Right lobe of liver (tissue), 6 donors: ENCODE data around the gene CHN1. TPM values are rescaled to one million over a fixed set of nuclear protein-coding genes. Genes with fewer than 3 reads are reported as not detected.

Experiments
- ATAC-seq, 4 donors: fragments of 200-7000 bp; cut with Tn5 transposase; one replicate each; pipeline ENCODE4 v1.9.1; 2020; ENCODE audit warnings: mild to moderate bottlenecking in 4 of 4, moderate library complexity in 4 of 4
- DNase-seq, 3 donors: peaks; one replicate each; pipeline ENCODE4 v3.0.0-alpha.2; 2020
- H3K27ac ChIP-seq, 3 donors: fragments of 200-600 bp; one replicate each; pipeline ENCODE4 v1.8.0; 2022
- H3K27me3 ChIP-seq, 2 donors: fragments of 200-600 bp; one replicate each; pipeline ENCODE4 v1.8.0; 2022
- H3K36me3 ChIP-seq, 4 donors: fragments of 200-600 bp; sonication (generic) in 1 of 4; one replicate each; pipeline versions ENCODE4 v1.5.1 to v1.8.0; 2017 to 2022; ENCODE audit warnings: control low read depth in 1 of 4
- H3K4me1 ChIP-seq, 4 donors: fragments of 200-600 bp; sonication (generic) in 1 of 4; one replicate each; pipeline versions ENCODE4 v1.5.1 to v1.8.0; 2017 to 2022; ENCODE audit warnings: control low read depth in 1 of 4
- H3K4me3 ChIP-seq, 3 donors: fragments of 200-600 bp; one replicate each; pipeline ENCODE4 v1.8.0; 2022
- H3K9me3 ChIP-seq, 4 donors: fragments of 200-600 bp; sonication (generic) in 1 of 4; one replicate each; pipeline versions ENCODE4 v1.5.1 to v1.8.0; 2017 to 2022; ENCODE audit warnings: control low read depth in 1 of 4
- CTCF ChIP-seq, 4 donors: fragments of 200-600 bp in 3 of 4; fragments of 450-650 bp in 1 of 4; IDR thresholded peaks; one replicate each; pipeline versions ENCODE4 v1.5.1 to v1.8.0; 2016 to 2022; ENCODE audit warnings: antibody characterized with exemption in 4 of 4, mild to moderate bottlenecking in 2 of 4
- POLR2A ChIP-seq: fragments of 450-650 bp; IDR thresholded peaks from one replicate; pipeline ENCODE4 v1.6.1; 2017; ENCODE audit warnings: antibody characterized with exemption, mild to moderate bottlenecking
- WGBS: methylation state at CpG from one replicate; pipeline ENCODE4 v1.1.6; 2018; ENCODE audit warnings: low coverage, low lambda C conversion rate; ENCODE audit not compliant: insufficient coverage; ENCODE audit errors: missing lambda C conversion rate; 5-methylcytosine and 5-hydroxymethylcytosine counted together
- intact Hi-C, 2 donors: fragments of 100-400 bp; cut with DNase I; formaldehyde crosslinking; loops; one replicate each; pipeline versions ENCODE4 v1.11.2 to v1.14.1; 2022
- total RNA-seq, 6 experiments: library from RNA; depleted of rRNA in 2 of 6; stranded (reverse); fragments of >200 nt in 2 of 6; fragmentation: NEBNext Ultra II Directional in 3 of 6; extraction: Animal tissue kit (Norgen Biotek cat#: 25700) in 3 of 6; gene quantifications; one replicate each; pipeline versions ENCODE4 v1.1.0 to v1.2.4, GENCODE V29; 2016 to 2023
- donor health status: DM: no; HTN: yes; CAD: no.
- donor health status: DM: no; HTN: no; CAD: no.
- donor health status: DM: no; HTN: no; CAD: no.
- donor health status: DM: no; HTN: yes; CAD: no.
- donor health status: DM: no; HTN: yes; CAD: no.

CHN1 gene
- total RNA-seq, 6 experiments from 2014 or later = 1.0 to 2.8 (median 1.4) TPM

- Histone ChIP-seq H3K4me3 (no peak overlapping the region), H3K27me3 (no peaks in the 10 kb centered on the region), H3K9me3 (no peaks in the 10 kb centered on the region), H3K36me3 (no peaks in the 10 kb centered on the region), H3K27ac (no peak overlapping the region), H3K4me1 (no peaks in the 10 kb centered on the region)
- TF ChIP-seq CTCF (IDR thresholded peaks at IDR 0.05) (no peak), POLR2A (no peak)
- WGBS = 59% methylated on average over 2 of the region's 2 CpGs
- DNase-seq (no peak), ATAC-seq (no peak)
- intact Hi-C loops = no loop called here
Measured at GRCh38 chr2:174881678-174882077, 123.5 kb downstream of the CHN1 start.

- TF ChIP-seq CTCF (IDR thresholded peaks at IDR 0.05) (no peak), POLR2A (no peak)
- 47% methylated on average over 4 of the region's 4 CpGs for WGBS
- H3K27ac ChIP-seq = no peak overlapping the region
- intact Hi-C loops = no loop called here
- DNase-seq (no peak), ATAC-seq (no peak)
- no peaks in the 10 kb centered on the region for H3K27me3 ChIP-seq
- no peak overlapping the region for H3K4me3 ChIP-seq
- no peaks in the 10 kb centered on the region for H3K36me3 ChIP-seq
- H3K9me3 ChIP-seq = no peaks in the 10 kb centered on the region
- H3K4me1 ChIP-seq = no peaks in the 10 kb centered on the region
Measured at GRCh38 chr2:174878537-174879147, 126.5 kb downstream of the CHN1 start.

GRCh38 chr2:174877751-174878150 is 127.4 kb downstream of the CHN1 start:
- Histone ChIP-seq H3K27me3 (no peaks in the 10 kb centered on the region), H3K4me1 (no peaks in the 10 kb centered on the region), H3K4me3 (no peak overlapping the region), H3K9me3 (no peaks in the 10 kb centered on the region), H3K27ac (no peak overlapping the region), H3K36me3 (no peaks in the 10 kb centered on the region)
- DNase-seq (no peak), ATAC-seq (no peak)
- intact Hi-C loops = no loop called here
- 88% methylated on average over 5 of the region's 5 CpGs for WGBS
- TF ChIP-seq CTCF (IDR thresholded peaks at IDR 0.05) = no peak
- TF ChIP-seq POLR2A = no peak

GRCh38 chr2:174877301-174877700 is 127.9 kb downstream of the CHN1 start:
- ATAC-seq (no peak), DNase-seq (no peak)
- Histone ChIP-seq H3K36me3 (no peaks in the 10 kb centered on the region), H3K4me1 (no peaks in the 10 kb centered on the region), H3K27me3 (no peaks in the 10 kb centered on the region), H3K9me3 (no peaks in the 10 kb centered on the region), H3K27ac (no peak overlapping the region), H3K4me3 (no peak overlapping the region)
- TF ChIP-seq POLR2A = no peak
- TF ChIP-seq CTCF (IDR thresholded peaks at IDR 0.05) = no peak
- intact Hi-C loops = no loop called here
- 78% methylated on average over 1 of the region's 1 CpG for WGBS

GRCh38 chr2:174874085-174874484 is 131.1 kb downstream of the CHN1 start:
- Histone ChIP-seq H3K4me1 (no peaks in the 10 kb centered on the region), H3K36me3 (no peaks in the 10 kb centered on the region), H3K9me3 (no peaks in the 10 kb centered on the region), H3K27me3 (no peaks in the 10 kb centered on the region), H3K27ac (no peak overlapping the region), H3K4me3 (no peak overlapping the region)
- TF ChIP-seq POLR2A (no peak), CTCF (IDR thresholded peaks at IDR 0.05) (no peak)
- no peak for ATAC-seq
- intact Hi-C loops = no loop called here
- 13% methylated on average over 1 of the region's 1 CpG for WGBS
- no peak for DNase-seq
